GM21528 (cell line): ENCODE data around the gene ASB3.
"Not testable (repeated sequence)": the region's sequence is repeated elsewhere in the genome, so short reads cannot be mapped to it uniquely, and the experiment has no call there.

ENCODE experiments used
- ATAC-seq: cut with Tn5 transposase; IDR thresholded peaks from one replicate; pipeline ENCODE4 v1.9.1; 2021; ENCODE audit warnings: mild to moderate bottlenecking, moderate library complexity; ENCODE audit not compliant: unreplicated experiment, low FRiP score

Gene ASB3

GRCh38 chr2:53744395-53745065 is 42.2 kb downstream of the ASB3 start:
- no peak for ATAC-seq

- ATAC-seq = no peak
These were observed 46.6 kb downstream of the ASB3 start for GRCh38 chr2:53740170-53740569.

- no peak for ATAC-seq
These were observed 47.7 kb downstream of the ASB3 start for GRCh38 chr2:53739032-53739431.

GRCh38 chr2:53737091-53737490 is 49.7 kb downstream of the ASB3 start:
- ATAC-seq = no peak

DNA sequence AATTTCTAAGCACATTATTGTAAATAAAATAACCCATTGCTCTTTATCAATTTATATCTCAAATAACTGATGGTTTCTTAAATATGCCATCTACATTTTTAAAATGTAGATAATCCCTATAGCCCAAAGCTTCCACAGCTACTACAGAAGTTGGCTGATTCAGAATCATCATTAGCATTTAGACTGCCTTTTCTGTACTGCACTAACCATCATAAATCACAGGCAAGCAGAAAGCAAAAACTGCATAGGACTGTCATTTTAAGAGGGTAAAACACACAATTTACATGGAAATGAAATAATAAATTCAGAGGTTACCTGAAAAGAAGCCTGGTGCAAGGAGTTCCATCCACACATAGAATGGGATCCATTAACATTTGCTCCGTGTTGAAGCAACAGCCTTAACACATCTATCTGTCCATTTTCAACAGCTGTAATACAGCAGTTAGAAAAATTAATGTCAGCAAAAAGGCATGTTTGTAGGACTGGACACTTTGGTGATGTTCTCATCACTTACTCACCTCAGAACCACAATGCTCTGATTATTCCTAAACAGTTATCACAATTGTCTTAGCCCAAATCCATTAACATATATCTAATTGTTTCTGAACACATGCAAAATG is 57.5 kb downstream of the ASB3 start:
- no peak for ATAC-seq

DNA sequence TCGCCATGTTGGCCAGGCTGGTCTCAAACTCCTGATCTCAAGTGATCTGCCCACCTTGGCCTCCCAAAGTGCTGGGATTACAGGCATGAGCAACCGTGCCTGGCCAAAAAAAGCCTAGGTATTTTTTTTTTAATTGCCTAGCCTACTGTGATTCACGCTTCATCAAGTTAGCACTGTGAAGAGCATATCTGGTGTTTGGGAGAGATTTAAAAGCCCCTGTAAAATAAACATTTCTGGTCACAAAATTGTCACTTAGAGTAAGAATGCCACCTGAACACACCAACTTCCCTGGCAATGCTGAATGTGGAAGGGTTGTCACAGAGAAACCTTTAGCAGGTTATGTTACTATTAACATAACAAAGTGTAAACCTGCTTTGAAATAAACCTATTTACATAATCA is 58.8 kb downstream of the ASB3 start:
- no peak for ATAC-seq

- ATAC-seq = no peak
These were observed 61.1 kb downstream of the ASB3 start for GRCh38 chr2:53725662-53726061.

- ATAC-seq = no peak
These were observed 62.2 kb downstream of the ASB3 start for GRCh38 chr2:53724536-53724935.

GRCh38 chr2:53720944-53721343 is 65.8 kb downstream of the ASB3 start:
- not testable (repeated sequence) for ATAC-seq

DNA sequence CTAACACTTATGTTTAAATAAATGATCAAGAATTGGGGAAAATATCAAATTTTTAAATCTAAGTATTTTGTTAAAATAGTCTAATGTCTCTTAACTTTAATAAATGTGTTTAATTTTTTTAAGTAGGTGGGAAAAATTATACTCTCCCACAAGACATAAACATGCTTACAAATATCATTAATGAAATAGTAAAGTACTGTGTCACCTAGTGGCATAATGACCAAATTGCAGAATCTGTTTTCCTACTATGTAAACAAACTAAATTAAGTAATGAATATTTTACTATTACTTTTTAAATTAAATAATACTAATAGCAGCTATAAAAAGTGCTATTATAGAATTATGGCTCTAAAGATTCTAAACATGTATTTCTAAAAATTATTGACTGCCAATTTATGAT is 71.2 kb downstream of the ASB3 start:
- ATAC-seq = no peak

- ATAC-seq = no peak
These were observed 75.4 kb downstream of the ASB3 start for GRCh38 chr2:53711271-53711780.

DNA sequence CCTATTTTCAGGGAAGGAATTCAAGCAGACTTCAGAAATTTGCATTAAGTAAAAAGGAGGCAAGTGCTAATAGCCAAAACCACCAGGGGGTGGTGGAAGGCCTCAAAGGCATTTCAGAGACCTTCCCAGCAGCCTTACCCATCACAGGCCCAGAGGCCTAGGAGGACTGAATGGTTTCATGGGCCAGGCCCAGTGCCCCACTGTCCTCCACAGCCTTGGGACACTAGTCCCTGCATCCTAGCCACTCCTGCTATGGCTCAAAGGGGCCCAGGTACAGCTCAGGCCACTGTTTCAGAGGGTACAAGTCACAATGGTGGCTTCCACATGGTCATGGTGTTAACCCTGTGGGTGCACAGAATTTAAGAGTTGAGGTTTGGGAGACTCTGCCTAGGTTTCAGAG is 77.8 kb downstream of the ASB3 start:
- no peak for ATAC-seq

DNA sequence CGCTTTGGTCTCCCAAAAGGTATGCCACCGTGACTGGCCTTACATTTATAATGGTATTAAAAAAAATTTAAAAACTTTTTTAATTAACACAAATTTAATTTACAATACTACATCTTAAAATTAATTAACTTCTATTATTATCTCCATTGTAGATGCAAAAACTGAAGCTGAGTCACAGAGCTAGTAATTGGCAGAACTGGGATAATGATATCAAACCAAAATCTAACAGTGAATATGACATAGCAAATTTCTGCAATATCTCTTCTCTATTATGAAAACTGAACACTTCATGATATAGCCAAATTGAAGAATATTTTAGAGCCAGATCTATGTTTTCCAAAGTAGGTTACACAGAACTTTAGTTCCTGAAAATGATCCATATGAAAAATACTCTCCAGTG is 85.5 kb downstream of the ASB3 start:
- ATAC-seq = no peak

DNA sequence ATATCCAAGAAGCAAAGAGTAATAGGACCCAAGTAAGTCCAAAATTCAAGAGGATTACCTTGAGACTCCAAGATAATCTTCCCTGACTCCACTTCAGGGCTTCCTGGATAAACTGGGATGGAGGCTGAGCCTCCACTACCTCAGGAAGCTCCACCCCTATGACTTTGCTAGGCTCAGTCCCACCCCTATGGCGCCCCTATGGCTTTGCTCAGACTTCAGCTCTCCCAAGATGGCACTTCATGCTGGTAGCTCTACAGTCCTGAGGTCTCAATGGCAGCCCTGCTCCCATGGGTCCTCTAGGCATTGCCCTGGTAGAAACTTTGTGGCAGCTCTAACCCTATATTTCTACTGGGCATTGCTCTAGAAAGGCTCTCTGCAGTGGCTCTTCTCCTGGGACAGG is 89.1 kb downstream of the ASB3 start:
- ATAC-seq = no peak

GRCh38 chr2:53697092-53697491 is 89.7 kb downstream of the ASB3 start:
- no peak for ATAC-seq

- no peak for ATAC-seq
These were observed 91.2 kb downstream of the ASB3 start for GRCh38 chr2:53695575-53695974.

DNA sequence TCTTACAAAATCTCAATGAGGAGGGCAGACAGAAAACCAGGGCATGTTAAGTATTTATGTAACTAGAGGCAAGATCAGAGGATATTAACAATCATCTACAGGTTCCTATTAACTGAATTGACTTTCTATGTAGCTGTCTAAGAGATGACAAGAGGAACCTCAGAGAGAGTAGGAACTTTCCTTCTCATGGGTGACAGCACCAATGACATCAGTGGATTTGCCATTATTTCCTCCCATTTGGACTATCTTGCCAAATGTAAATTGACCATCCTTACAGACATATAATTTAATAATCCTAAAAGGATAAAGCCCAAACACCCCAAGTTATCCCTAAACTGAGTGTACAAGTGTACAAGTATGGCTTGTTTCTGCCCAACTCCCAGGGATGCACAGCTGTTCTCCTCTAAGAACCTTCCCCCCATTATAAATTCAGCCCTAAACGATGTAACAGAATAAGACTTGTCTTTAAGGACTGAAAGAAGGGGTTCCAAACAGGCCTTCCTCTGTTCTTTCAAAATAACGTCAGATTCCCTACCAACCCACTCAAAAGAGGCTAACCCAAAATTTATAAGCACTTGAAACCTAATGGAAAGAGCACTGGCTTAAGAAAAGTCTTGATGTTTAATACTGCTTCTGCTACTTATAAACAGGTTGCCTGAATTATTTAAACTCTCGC is 92.5 kb downstream of the ASB3 start:
- ATAC-seq = no peak

DNA sequence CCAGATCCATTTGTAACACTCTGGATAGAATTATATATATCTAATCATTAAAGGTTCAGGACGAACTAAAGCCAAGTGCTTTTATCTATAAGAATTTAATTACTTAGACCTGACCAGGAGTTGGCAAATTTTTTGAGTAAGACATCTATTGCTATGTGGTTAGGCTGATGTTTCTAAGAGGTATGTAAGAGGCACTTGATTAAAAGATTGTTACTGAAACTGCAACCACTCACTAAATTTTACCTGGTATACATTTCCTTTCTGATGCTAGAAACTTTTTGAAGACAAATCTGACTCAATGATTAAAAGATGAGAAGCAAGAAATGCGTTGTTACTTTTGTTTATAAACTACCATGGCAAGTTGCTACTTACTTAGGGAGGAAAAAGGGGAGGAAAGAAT is 95.9 kb downstream of the ASB3 start:
- no peak for ATAC-seq

GRCh38 chr2:53672881-53673522 is 113.8 kb downstream of the ASB3 start:
- no peak for ATAC-seq

- ATAC-seq = no peak
These were observed 116.4 kb downstream of the ASB3 start for GRCh38 chr2:53670331-53670730.

GRCh38 chr2:53668624-53669026 is 118.1 kb downstream of the ASB3 start:
- no peak for ATAC-seq
